Vagina (tissue), 2 donors: ENCODE results near the gene ANKRD35. TPM values are rescaled to one million over a fixed set of nuclear protein-coding genes. Genes with fewer than 3 reads are reported as not detected.
A peak's percentile ranks its signal among the peaks of the same experiment; 100 is the strongest.
"Not testable (repeated sequence)": the region's sequence is repeated elsewhere in the genome, so short reads cannot be mapped to it uniquely, and the experiment has no call there.

Experiments
- DNase-seq, 2 donors: peaks; one replicate each; pipeline ENCODE4 v3.0.0-alpha.2; 2017; ENCODE audit errors: extremely low spot score in 2 of 2
- H3K27ac ChIP-seq: fragments of 200-600 bp; sonication (generic); one replicate; pipeline ENCODE4 v1.5.1; 2019
- H3K27me3 ChIP-seq: fragments of 200-600 bp; sonication (generic); one replicate; pipeline ENCODE4 v1.5.1; 2019
- H3K36me3 ChIP-seq, 2 donors: fragments of 200-600 bp; sonication (generic); one replicate each; pipeline ENCODE4 v1.5.1; 2017 to 2019
- H3K4me1 ChIP-seq: fragments of 200-600 bp; sonication (generic); one replicate; pipeline ENCODE4 v1.5.1; 2019
- H3K4me3 ChIP-seq, 2 donors: fragments of 200-600 bp; sonication (generic); 1 replicate in 1 of 2; 2 replicates in 1 of 2; pipeline ENCODE4 v1.5.1; 2016 to 2019
- H3K9me3 ChIP-seq: fragments of 200-600 bp; sonication (generic); one replicate; pipeline ENCODE4 v1.5.1; 2019
- CTCF ChIP-seq, 3 experiments: fragments of 450-650 bp in 2 of 3; fragments of 200-600 bp in 1 of 3; sonication (generic) in 1 of 3; IDR thresholded peaks; one replicate each; pipeline ENCODE4 v1.5.1; 2017 to 2019; ENCODE audit warnings: antibody characterized with exemption in 3 of 3, mild to moderate bottlenecking in 2 of 3, moderate library complexity in 2 of 3
- POLR2A ChIP-seq, 2 donors: fragments of 450-650 bp; IDR thresholded peaks; one replicate each; pipeline ENCODE4 v1.6.1; 2017; ENCODE audit warnings: antibody characterized with exemption in 2 of 2, mild to moderate bottlenecking in 2 of 2, moderate library complexity in 2 of 2
- POLR2AphosphoS5 ChIP-seq, 2 donors: sonication (generic); formaldehyde crosslinking; IDR thresholded peaks; one replicate each; pipeline ENCODE4 v1.9.0; 2017; ENCODE audit warnings: antibody characterized with exemption in 2 of 2, mild to moderate bottlenecking in 2 of 2, low read depth in 1 of 2; ENCODE audit not compliant: insufficient read depth in 1 of 2
- intact Hi-C: fragments of 100-400 bp; cut with DNase I; formaldehyde crosslinking; loops from one replicate; pipeline ENCODE4 v1.15.1; 2023
- total RNA-seq: library from RNA; depleted of rRNA; stranded (reverse); fragments of >200 nt; gene quantifications from one replicate; pipeline ENCODE4 v1.2.3, GENCODE V29; 2016

ANKRD35 gene
- total RNA-seq, 1 donor from 2014 or later: 17.9 TPM

GRCh38 chr1:145922266-145922665 lies 36.6 kb upstream of the ANKRD35 start:
- Histone ChIP-seq H3K27me3 (no peaks in the 10 kb centered on the region), H3K36me3 (peaks cover 0 to 21% of the 10 kb centered on the region in 2 donors), H3K27ac (no peak overlapping the region), H3K4me3 (no peak overlapping the region), H3K9me3 (no peaks in the 10 kb centered on the region), H3K4me1 (peaks cover 34% of the 10 kb centered on the region)
- DNase-seq: no peak
- no peak for TF ChIP-seq CTCF (IDR thresholded peaks at IDR 0.05)
- TF ChIP-seq POLR2A (IDR thresholded peaks at IDR 0.05): no peak
- no peak for TF ChIP-seq POLR2AphosphoS5 (IDR thresholded peaks at IDR 0.05; ENCODE audit: insufficient read depth in 1 of 2, low read depth in 1 of 2)
- intact Hi-C loops: no loop called here

- H3K27ac ChIP-seq, H3K9me3 ChIP-seq, DNase-seq, intact Hi-C loops, H3K27me3 ChIP-seq: not testable (repeated sequence)
- peaks cover 31% of the 10 kb centered on the region for H3K4me1 ChIP-seq
- H3K36me3 ChIP-seq: peaks cover 0 to 18% of the 10 kb centered on the region in 2 donors
- peak overlapping the region in 1 of 2 donors; percentile 97 for H3K4me3 ChIP-seq
These were observed 34.6 kb upstream of the ANKRD35 start for GRCh38 chr1:145920297-145920696.

- Histone ChIP-seq H3K9me3 (no peaks in the 10 kb centered on the region), H3K4me3 (peak overlapping the region; percentile 94 to 97), H3K36me3 (peaks cover 0 to 27% of the 10 kb centered on the region in 2 donors), H3K27me3 (no peaks in the 10 kb centered on the region), H3K4me1 (peaks cover 31% of the 10 kb centered on the region), H3K27ac (peak overlapping the region; percentile 81)
- intact Hi-C loops: loop anchor here (5.0 to 10.0 kb wide), 3 partner anchors 43 to 96 kb away; partner anchors contain the start of genes ANKRD34A, PIAS3 and POLR3GL
- TF ChIP-seq POLR2AphosphoS5 (IDR thresholded peaks at IDR 0.05; ENCODE audit: insufficient read depth in 1 of 2, low read depth in 1 of 2) (peak in 1 of 2 donors; percentile 73), POLR2A (IDR thresholded peaks at IDR 0.05) (no peak)
- DNase-seq: no peak
These were observed 33.6 kb upstream of the ANKRD35 start for GRCh38 chr1:145918992-145919939.

GRCh38 chr1:145918144-145918991 lies 32.7 kb upstream of the ANKRD35 start, which contains the start of gene PEX11B:
Gene PEX11B (minus strand): TSS chr1:145918717. CDS start chr1:145918688, 29 bp downstream.
- Histone ChIP-seq H3K27me3 (no peaks in the 10 kb centered on the region), H3K9me3 (no peaks in the 10 kb centered on the region), H3K36me3 (peaks cover 0 to 33% of the 10 kb centered on the region in 2 donors), H3K27ac (peak within 1 kb of the TSS; percentile 81), H3K4me3 (peak within 1 kb of the TSS; percentile 94 to 97), H3K4me1 (peaks cover 31% of the 10 kb centered on the region)
- peak in 1 of 2 donors; percentile 96 for DNase-seq
- peak; percentile 84 to 95 for TF ChIP-seq POLR2AphosphoS5 (IDR thresholded peaks at IDR 0.05; ENCODE audit: insufficient read depth in 1 of 2, low read depth in 1 of 2)
- no peak for TF ChIP-seq CTCF (IDR thresholded peaks at IDR 0.05)
- TF ChIP-seq POLR2A (IDR thresholded peaks at IDR 0.05): peak in 1 of 2 donors; percentile 37
- intact Hi-C loops: loop anchor here (5.0 to 10.0 kb wide), 3 partner anchors 44 to 96 kb away; partner anchors contain the start of genes ANKRD34A, PIAS3 and POLR3GL

- H3K4me3 ChIP-seq: peak overlapping the region; percentile 94 to 97
- peak overlapping the region; percentile 81 for H3K27ac ChIP-seq
- intact Hi-C loops: loop anchor here (5.0 to 10.0 kb wide), 3 partner anchors 45 to 97 kb away; partner anchors contain the start of genes ANKRD34A, PIAS3 and POLR3GL
- no peaks in the 10 kb centered on the region for H3K9me3 ChIP-seq
- no peaks in the 10 kb centered on the region for H3K27me3 ChIP-seq
- peaks cover 0 to 30% of the 10 kb centered on the region in 2 donors for H3K36me3 ChIP-seq
- H3K4me1 ChIP-seq: peaks cover 31% of the 10 kb centered on the region
- DNase-seq: no peak
- TF ChIP-seq CTCF (IDR thresholded peaks at IDR 0.05) (no peak), POLR2AphosphoS5 (IDR thresholded peaks at IDR 0.05; ENCODE audit: insufficient read depth in 1 of 2, low read depth in 1 of 2) (no peak), POLR2A (IDR thresholded peaks at IDR 0.05) (no peak)
These were observed 31.9 kb upstream of the ANKRD35 start for GRCh38 chr1:145917595-145917994.
